GM12892 (cell line): ENCODE measurements around the gene RAB4B.
"Not testable (repeated sequence)": the region's sequence is repeated elsewhere in the genome, so short reads cannot be mapped to it uniquely, and the experiment has no call there.

ENCODE experiments used
- DNase-seq: peaks from one replicate; pipeline ENCODE4 v3.0.0; 2011; ENCODE audit not compliant: insufficient read length
- FAIRE-seq: peaks from 2 replicates; lab custom pipeline; 2011; peaks lifted over from hg19 to GRCh38; lab: Jason Lieb, UNC
- POLR2A ChIP-seq: IDR thresholded peaks from 2 replicates; pipeline ENCODE4 v1.6.1; 2011; ENCODE audit warnings: low read depth, low read length, control low read depth
- POLR2AphosphoS5 ChIP-seq: IDR thresholded peaks from 2 replicates; pipeline ENCODE4 v1.6.1; 2011; ENCODE audit warnings: low read depth, low read length, control low read depth
- TAF1 ChIP-seq: IDR thresholded peaks from 2 replicates; pipeline ENCODE4 v1.6.1; 2011; ENCODE audit warnings: low read depth, mild to moderate bottlenecking, control low read depth, low read length, borderline replicate concordance

RAB4B gene

DNA sequence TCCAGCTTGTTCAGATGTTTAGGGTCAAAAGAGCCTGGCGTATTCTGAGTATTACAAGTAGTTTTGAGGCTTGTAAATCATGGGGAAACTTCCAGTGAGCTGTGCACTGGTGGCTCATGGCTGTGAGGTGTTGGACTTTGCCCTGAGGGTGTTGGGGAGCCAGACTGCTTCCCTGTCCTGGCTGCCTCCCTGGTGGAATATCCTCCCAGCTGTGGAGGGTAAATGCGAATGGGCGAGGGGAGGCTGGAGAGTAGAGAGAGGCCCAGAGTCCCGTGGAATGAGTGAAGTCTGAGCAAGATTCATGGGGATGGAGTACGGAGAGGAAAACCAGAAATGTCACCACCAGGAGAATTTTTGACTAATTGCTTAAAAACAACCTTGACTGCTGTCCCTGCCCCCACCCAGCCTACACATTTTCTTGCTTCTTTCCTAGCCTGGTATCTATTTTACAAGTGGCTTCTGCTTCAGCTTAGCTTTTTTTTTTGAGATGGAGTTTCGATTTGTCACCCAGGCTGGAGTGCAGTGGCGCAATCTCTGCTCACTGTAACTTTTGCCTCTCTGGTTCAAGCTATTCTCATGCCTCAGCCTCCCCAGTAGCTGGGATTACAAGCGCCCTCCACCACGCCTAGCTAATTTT lies 23.3 kb upstream of the RAB4B start:
- FAIRE-seq (no peak), DNase-seq (no peak)
- TF ChIP-seq POLR2A (no peak), POLR2AphosphoS5 (no peak), TAF1 (no peak)

DNA sequence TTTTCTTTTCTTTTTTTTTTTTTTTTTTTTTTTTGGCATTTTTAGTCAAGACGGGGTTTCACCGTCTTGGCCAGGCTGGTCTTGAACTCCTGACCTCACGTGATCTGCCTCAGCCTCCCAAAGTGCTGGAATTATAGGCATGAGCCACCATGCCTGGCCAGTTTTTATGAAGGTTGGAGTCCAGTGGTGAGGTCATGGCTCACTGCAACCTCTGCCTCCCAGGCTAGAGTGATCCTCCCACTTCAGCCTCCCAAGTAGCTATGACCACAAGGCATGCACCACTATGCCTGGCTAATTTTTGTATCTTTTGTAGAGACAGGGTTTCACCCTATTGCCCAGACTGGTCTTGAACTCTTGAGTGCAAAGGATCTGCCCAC lies 22.8 kb upstream of the RAB4B start:
- TF ChIP-seq POLR2AphosphoS5: no peak
- TF ChIP-seq POLR2A: no peak
- no peak for TF ChIP-seq TAF1
- FAIRE-seq (no peak), DNase-seq (no peak)

DNA sequence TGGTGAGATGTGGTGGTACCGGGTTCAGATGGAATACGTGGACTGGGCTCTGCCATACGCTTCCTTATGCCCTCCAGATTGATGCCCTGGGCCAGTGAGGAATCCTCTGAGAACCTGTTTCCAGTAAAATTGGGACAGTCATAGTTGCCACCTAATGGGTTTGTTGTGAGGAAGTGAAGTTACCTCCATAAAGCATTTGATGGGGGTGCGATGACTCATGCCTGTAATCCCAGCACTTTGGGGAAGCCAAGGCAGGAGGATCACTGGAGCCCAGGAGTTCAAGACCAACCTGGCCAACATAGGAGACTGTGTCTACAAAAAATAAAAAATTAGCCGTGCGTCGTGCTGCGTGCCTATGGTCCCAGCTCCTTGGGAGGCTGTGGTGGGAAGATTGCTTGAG lies 22.3 kb upstream of the RAB4B start:
- FAIRE-seq (no peak), DNase-seq (no peak)
- TF ChIP-seq POLR2A: no peak; the same call in 1 of the 2 replicates

DNA sequence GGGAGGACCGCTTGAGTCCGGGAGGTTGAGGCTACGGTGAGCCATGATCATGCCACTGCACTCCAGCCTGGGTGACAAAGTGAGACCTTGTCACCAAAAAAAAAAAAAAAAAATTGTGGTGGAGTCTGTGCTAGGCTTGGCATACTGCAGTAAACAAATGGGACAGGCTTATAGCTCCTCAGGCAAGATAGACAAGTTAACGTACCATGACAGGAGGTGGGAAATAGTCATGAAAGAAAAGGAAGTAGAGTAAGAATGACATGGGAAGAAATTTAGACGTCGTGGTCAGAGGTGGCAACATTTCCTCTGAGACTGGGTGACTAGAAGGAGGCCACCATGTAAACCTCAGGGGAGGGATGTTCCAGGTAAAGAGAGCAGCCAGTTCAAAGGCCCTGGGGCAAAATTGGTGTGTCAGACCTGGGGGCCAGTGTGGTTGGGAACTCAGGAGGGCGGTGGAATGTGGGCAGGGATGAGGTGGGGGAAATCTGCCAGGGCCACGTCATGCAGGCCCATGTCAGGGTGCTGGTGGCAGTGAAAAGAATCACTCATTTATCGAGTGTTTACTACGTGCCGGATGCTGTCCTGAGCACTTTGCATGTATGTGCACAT lies 21.4 kb upstream of the RAB4B start:
- DNase-seq (no peak), FAIRE-seq (no peak)
- TF ChIP-seq POLR2A (0 out of 2 replicates have a peak, but pooled peaks have one; percentile 19), POLR2AphosphoS5 (peak; percentile 32; the same call in 1 of the 2 replicates), TAF1 (no peak)

DNA sequence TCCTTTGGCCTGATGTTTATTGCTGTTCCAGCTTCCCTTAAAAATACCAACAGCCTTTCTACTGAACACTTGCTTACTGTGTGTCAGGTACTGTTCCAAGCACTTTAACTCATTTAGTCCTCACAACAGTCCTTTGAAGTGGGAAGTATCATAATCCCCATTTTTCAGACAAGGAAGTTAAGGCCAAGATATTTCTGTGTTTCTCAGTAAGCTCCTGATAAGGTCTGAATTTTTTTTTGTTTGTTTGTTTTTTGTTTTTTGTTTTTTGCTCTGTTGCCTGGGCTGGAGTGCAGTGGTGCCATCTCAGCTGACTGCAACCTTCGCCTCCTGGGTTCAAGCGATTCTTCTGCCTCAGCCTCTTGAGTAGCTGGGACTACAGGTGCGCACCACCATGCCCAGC lies 19.6 kb upstream of the RAB4B start:
- TF ChIP-seq POLR2A: no peak
- TF ChIP-seq TAF1: no peak
- TF ChIP-seq POLR2AphosphoS5: no peak
- FAIRE-seq: no peak
- no peak for DNase-seq

DNA sequence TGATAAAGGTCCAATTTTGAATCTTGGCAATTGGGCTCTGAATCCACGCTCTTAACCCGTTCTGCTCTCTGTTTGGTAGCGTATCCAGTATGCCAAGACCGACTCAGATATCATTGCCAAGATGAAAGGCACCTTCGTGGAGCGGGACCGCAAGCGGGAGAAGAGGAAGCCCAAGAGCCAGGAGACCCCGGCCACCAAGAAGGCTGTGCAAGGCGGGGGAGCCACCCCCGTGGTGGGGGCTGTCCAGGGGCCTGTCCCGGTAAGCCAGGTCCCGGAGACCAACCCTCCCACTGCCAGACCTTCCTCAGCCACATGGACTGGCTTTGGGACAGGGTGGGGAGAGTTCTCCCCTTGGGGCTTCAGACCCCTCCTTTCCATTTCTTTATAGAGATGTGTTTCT lies 18.7 kb upstream of the RAB4B start:
- no peak for FAIRE-seq
- no peak for TF ChIP-seq POLR2AphosphoS5
- no peak for TF ChIP-seq TAF1
- TF ChIP-seq POLR2A: no peak

DNA sequence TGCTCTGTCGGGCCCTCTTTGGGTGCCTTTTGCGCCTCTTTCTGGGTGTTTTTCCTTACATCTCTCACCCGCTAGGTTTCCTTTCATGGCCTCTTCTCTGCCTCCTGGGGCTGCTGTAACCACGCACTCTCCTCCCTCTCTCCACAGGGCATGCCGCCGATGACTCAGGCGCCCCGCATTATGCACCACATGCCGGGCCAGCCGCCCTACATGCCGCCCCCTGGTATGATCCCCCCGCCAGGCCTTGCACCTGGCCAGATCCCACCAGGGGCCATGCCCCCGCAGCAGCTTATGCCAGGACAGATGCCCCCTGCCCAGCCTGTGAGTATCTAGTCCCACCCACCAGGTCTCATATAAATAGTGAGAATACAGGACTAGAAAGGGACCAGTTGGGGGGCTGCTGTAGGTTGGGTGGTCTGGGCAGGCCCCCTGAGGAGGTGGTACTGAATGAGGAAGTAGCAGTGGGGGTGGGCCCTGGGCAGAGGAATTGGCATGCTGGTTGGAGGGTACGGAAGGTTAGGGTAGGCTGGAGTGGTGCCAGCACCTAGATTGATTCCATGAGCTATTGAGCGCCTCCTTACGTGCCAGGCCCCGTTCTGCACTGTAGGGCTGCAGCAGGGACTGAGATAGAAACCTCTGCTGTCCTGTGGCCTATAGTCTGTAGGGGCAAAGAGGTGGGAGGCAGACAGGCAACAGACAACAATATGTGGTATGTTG lies 15.1 kb upstream of the RAB4B start:
- DNase-seq: no peak

More for the DNA sequence above, 18.7 kb upstream of the RAB4B start:
- DNase-seq: no peak

DNA sequence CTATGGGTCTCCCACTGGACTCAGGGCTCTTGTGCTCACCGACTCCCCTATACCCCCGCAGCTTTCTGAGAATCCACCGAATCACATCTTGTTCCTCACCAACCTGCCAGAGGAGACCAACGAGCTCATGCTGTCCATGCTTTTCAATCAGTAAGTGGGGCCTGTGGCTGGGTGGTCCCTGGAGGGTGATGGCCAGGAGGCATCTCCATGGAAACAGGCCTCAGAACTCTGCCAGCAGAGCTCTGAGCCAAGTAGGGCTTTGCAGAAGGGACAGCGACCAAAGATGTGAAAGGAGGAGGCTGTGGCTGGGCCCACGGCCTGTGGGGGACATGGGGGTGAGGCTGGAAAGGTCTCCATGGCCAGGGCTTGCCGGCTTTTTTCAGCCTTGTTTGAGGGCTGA lies 14.5 kb upstream of the RAB4B start:
- DNase-seq: no peak
- FAIRE-seq: no peak
- TF ChIP-seq POLR2A (no peak), POLR2AphosphoS5 (no peak; the same call in 1 of the 2 replicates), TAF1 (no peak)

More for the DNA sequence above, 15.1 kb upstream of the RAB4B start:
- TF ChIP-seq TAF1: no peak
- TF ChIP-seq POLR2AphosphoS5: no peak
- TF ChIP-seq POLR2A: no peak
- no peak for FAIRE-seq

DNA sequence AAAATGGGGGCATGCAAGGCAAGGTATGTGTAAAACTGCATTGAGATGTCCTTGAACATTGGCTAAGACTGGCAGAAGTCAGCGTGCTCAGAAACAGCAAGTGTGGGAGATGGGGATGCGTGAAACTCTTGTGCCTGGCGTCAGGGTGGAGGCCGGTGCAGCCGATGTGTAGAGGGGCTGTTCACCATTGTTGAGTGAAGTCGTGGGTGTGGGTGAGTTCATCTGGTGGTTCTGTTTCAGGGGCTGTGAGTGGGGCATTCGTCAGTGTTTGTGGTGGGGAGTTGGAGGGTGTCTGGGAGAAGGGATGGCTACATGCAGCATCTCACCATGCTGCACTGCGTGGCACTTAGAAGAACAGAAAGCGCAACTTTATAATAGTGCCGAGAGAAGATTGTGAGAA lies 14.1 kb upstream of the RAB4B start:
- TF ChIP-seq POLR2A (no peak), POLR2AphosphoS5 (no peak), TAF1 (no peak)
- DNase-seq: no peak
- no peak for FAIRE-seq

DNA sequence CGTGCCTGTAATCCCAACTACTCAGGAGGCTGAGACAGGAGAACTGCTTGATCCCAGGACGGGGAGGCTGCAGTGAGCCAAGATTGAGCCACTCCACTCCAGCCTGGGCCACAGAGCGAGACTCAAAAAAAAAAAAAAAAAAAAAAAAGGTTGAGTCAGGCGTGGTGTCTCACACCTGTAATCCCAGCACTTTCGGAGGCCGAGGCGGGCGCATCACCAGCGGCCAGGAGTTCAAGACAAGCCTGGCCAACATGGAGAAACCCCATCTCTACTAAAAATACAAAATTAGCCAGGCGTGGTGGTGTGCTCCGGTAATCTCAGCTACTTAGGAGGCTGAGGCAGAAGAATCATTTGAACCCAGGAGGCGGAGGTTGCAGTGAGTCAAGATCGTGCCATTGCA lies 11.7 kb upstream of the RAB4B start:
- DNase-seq, FAIRE-seq: not testable (repeated sequence)

DNA sequence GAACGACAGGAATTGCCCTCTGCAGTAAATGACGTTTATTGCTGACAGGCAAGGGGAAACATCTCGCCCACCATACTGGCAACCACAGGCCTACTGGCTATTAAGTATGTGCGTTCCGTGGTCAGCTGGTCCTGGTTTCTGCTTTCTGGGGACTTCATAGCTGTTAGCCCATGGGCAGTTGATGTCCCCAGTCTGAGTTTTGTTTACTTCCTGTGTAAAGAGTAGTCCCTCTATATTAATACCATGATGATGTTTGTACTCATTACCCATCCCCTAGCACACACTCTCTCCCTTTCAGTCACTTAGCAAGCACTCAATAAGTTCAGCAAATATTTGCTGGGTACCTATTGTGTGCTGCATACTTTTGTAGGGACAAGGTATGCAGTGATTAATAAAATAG lies 9.2 kb upstream of the RAB4B start:
- no peak for TF ChIP-seq POLR2A
- TF ChIP-seq POLR2AphosphoS5: no peak
- TF ChIP-seq TAF1: no peak
- no peak for FAIRE-seq
- DNase-seq: no peak

DNA sequence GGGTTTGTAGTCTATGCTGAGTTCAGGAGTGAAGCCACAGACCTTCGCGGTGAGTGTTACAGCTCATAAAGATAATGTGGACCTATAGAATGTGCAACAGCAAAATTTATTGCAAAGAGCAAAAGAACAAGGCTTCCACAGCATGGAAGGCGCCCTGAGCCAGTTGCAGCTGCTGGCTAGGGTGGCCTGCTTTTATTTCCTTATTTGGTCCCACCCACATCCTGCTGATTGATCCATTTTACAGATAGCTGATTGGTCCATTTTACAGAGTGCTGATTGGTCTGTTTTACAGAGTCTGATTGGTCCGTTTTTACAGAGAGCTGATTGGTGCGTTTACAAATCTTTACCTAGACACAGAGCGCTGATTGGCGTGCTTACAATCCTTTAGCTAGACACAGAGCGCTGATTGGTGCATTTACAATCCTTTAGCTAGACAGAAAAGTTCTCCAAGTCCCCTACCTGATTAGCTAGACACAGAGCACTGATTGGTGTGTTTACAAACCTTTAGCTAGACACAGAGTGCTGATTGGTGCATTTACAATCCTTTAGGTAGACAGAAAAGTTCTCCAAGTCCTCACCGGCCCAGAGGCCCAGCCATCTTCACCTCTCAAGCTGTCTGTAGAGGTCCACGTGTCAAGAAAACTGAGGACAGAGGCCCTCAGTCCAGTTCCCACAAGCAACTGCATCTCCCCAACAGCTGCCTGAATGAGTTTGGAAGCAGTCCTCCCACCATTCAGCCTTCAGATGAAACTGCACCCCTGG lies 6.8 kb upstream of the RAB4B start:
- FAIRE-seq, DNase-seq: not testable (repeated sequence)
